HEK293 (cell line): ENCODE data around the gene CBR1.

ENCODE experiments used
- CTCF ChIA-PET: fragments of 350-600 bp; formaldehyde crosslinking; extraction: SDS; loops from one replicate; lab custom pipeline; 2021; ENCODE audit warnings: antibody characterized with exemption; lab: Yijun Ruan, JAX
- POLR2A ChIA-PET: fragments of 300-600 bp; formaldehyde crosslinking; extraction: SDS; loops from one replicate; lab custom pipeline; 2020; ENCODE audit warnings: antibody characterized with exemption, inconsistent platforms; lab: Yijun Ruan, JAX
- H3K27ac ChIP-seq: fragments of 200-500 bp; sonication (Bioruptor generic); 2 replicates; pipeline ENCODE4 v1.5.1; 2014; ENCODE audit warnings: low read depth, low read length, control low read depth, inconsistent platforms; ENCODE audit errors: extremely low read depth
- H3K36me3 ChIP-seq, 2 experiments: fragments of 200-500 bp in 1 of 2; sonication (Bioruptor generic) in 1 of 2; 1 replicate in 1 of 2; 2 replicates in 1 of 2; pipeline ENCODE4 v1.5.1; 2014 to 2017; ENCODE audit warnings: inconsistent platforms in 2 of 2, low read length in 2 of 2; ENCODE audit not compliant: control insufficient read depth in 2 of 2, insufficient read depth in 1 of 2
- H3K4me1 ChIP-seq: fragments of 200-500 bp; sonication (Bioruptor generic); 2 replicates; pipeline ENCODE4 v1.5.1; 2014; ENCODE audit warnings: mild to moderate bottlenecking, low read length, inconsistent platforms; ENCODE audit not compliant: control insufficient read depth, insufficient read depth
- H3K4me3 ChIP-seq: 2 replicates; pipeline ENCODE4 v1.5.1; 2011; ENCODE audit warnings: low read depth, mild to moderate bottlenecking, control low read depth, low read length, moderate library complexity
- H3K9me3 ChIP-seq: fragments of 200-500 bp; sonication (Bioruptor generic); 2 replicates; pipeline ENCODE4 v1.5.1; 2014; ENCODE audit warnings: low read depth, low read length, inconsistent platforms; ENCODE audit not compliant: control insufficient read depth, insufficient read depth
- HOXA7 ChIP-seq: sonication (generic); formaldehyde crosslinking; IDR thresholded peaks from 2 replicates; pipeline ENCODE4 v1.8.1; 2022; ENCODE audit warnings: missing genetic modification reagents, borderline replicate concordance
- PRDM2 ChIP-seq: fragments of 450-650 bp; formaldehyde crosslinking; IDR thresholded peaks from 2 replicates; pipeline ENCODE4 v1.5.1; 2016; ENCODE audit warnings: missing biosample characterization, missing genetic modification characterization, borderline replicate concordance
- SETDB1 ChIP-seq: IDR thresholded peaks from one replicate; pipeline ENCODE4 v1.6.1; 2017; ENCODE audit warnings: mild to moderate bottlenecking, low read length, moderate library complexity, mixed read lengths; ENCODE audit not compliant: insufficient read length
- ZBTB1 ChIP-seq: fragments of 450-650 bp; formaldehyde crosslinking; IDR thresholded peaks from 2 replicates; pipeline ENCODE4 v1.5.1; 2016; ENCODE audit warnings: missing biosample characterization, missing genetic modification characterization
- ZFP3 ChIP-seq: fragments of 450-650 bp; formaldehyde crosslinking; IDR thresholded peaks from 2 replicates; pipeline ENCODE4 v1.5.1; 2016; ENCODE audit warnings: low read depth, missing biosample characterization, missing genetic modification characterization
- ZNF302 ChIP-seq: fragments of 450-650 bp; formaldehyde crosslinking; IDR thresholded peaks from 2 replicates; pipeline ENCODE4 v1.5.1; 2016; ENCODE audit warnings: missing biosample characterization, missing genetic modification characterization, low read depth
- ZNF354C ChIP-seq: fragments of 450-650 bp; formaldehyde crosslinking; IDR thresholded peaks from 2 replicates; pipeline ENCODE4 v1.5.1; 2016; ENCODE audit warnings: missing biosample characterization, missing genetic modification characterization, low read depth, borderline replicate concordance
- ZNF366 ChIP-seq: fragments of 450-650 bp; formaldehyde crosslinking; conservative IDR thresholded peaks from 2 replicates; pipeline ENCODE4 v1.5.1; 2016; ENCODE audit warnings: missing biosample characterization, missing genetic modification characterization
- ZNF521 ChIP-seq: fragments of 450-650 bp; formaldehyde crosslinking; IDR thresholded peaks from 2 replicates; pipeline ENCODE4 v1.5.1; 2017; ENCODE audit warnings: missing biosample characterization, mild to moderate bottlenecking, missing genetic modification characterization
- ZNF610 ChIP-seq: fragments of 450-650 bp; formaldehyde crosslinking; IDR thresholded peaks from 2 replicates; pipeline ENCODE4 v1.5.1; 2016; ENCODE audit warnings: missing biosample characterization, missing genetic modification characterization, borderline replicate concordance
- ZNF785 ChIP-seq: fragments of 450-650 bp; formaldehyde crosslinking; IDR thresholded peaks from 2 replicates; pipeline ENCODE4 v1.5.1; 2016; ENCODE audit warnings: missing biosample characterization, missing genetic modification characterization
- ZNF837 ChIP-seq: fragments of 450-650 bp; formaldehyde crosslinking; IDR thresholded peaks from 2 replicates; pipeline ENCODE4 v1.5.1; 2016; ENCODE audit warnings: missing biosample characterization, missing genetic modification characterization
- ZSCAN16 ChIP-seq: fragments of 450-650 bp; formaldehyde crosslinking; IDR thresholded peaks from 2 replicates; pipeline ENCODE4 v1.5.1; 2016; ENCODE audit warnings: missing biosample characterization, missing genetic modification characterization
- TF ChIP-seq, protein P1 (sequence below): fragments of 450-650 bp; formaldehyde crosslinking; IDR thresholded peaks from 2 replicates; pipeline ENCODE4 v1.5.1; 2016; ENCODE audit warnings: missing biosample characterization, missing genetic modification characterization, low read depth
- TF ChIP-seq, protein P2 (sequence below): fragments of 450-650 bp; formaldehyde crosslinking; IDR thresholded peaks from 2 replicates; pipeline ENCODE4 v1.5.1; 2017; ENCODE audit warnings: missing biosample characterization, missing genetic modification characterization

Gene CBR1

DNA sequence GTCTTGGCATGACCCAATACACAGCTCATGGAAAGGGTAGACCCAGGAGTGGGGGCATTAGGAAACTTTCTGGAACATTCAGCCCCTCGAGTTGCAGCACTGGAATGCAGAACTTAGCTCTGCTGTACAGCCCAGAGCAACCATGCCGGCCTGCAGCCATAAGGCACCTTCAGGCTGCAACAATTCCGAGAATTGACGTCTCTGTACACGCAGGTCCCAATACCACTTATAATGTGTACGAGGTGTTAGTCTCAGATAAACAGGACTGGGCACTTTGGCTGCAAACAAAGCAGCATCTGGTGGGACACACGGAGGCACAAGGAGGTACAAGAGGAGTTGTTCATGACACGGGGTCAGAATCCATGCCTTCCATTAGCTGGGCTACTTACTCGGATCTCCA lies 7.9 kb downstream of the CBR1 start (continued):
- TF ChIP-seq PRDM2 (tag by site-specific recombination) (no peak), ZNF354C (tag by site-specific recombination) (no peak), HOXA7 (CRISPR knock-in tag) (no peak), ZNF785 (no peak), ZNF837 (tag by site-specific recombination) (no peak), ZNF521 (tag by site-specific recombination) (no peak), ZBTB1 (tag by site-specific recombination) (no peak), ZNF366 (tag by site-specific recombination) (no peak), ZSCAN16 (tag by site-specific recombination) (no peak), ZNF302 (tag by site-specific recombination) (no peak), ZNF610 (tag by site-specific recombination) (no peak)
- TF ChIP-seq, protein P1, sequence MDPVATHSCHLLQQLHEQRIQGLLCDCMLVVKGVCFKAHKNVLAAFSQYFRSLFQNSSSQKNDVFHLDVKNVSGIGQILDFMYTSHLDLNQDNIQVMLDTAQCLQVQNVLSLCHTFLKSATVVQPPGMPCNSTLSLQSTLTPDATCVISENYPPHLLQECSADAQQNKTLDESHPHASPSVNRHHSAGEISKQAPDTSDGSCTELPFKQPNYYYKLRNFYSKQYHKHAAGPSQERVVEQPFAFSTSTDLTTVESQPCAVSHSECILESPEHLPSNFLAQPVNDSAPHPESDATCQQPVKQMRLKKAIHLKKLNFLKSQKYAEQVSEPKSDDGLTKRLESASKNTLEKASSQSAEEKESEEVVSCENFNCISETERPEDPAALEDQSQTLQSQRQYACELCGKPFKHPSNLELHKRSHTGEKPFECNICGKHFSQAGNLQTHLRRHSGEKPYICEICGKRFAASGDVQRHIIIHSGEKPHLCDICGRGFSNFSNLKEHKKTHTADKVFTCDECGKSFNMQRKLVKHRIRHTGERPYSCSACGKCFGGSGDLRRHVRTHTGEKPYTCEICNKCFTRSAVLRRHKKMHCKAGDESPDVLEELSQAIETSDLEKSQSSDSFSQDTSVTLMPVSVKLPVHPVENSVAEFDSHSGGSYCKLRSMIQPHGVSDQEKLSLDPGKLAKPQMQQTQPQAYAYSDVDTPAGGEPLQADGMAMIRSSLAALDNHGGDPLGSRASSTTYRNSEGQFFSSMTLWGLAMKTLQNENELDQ (tag by site-specific recombination) = no peak
- TF ChIP-seq, protein P2, sequence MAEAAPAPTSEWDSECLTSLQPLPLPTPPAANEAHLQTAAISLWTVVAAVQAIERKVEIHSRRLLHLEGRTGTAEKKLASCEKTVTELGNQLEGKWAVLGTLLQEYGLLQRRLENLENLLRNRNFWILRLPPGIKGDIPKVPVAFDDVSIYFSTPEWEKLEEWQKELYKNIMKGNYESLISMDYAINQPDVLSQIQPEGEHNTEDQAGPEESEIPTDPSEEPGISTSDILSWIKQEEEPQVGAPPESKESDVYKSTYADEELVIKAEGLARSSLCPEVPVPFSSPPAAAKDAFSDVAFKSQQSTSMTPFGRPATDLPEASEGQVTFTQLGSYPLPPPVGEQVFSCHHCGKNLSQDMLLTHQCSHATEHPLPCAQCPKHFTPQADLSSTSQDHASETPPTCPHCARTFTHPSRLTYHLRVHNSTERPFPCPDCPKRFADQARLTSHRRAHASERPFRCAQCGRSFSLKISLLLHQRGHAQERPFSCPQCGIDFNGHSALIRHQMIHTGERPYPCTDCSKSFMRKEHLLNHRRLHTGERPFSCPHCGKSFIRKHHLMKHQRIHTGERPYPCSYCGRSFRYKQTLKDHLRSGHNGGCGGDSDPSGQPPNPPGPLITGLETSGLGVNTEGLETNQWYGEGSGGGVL = no peak

GRCh38 chr21:36079010-36079649 lies 9.3 kb downstream of the CBR1 start:
- Histone ChIP-seq H3K27ac (no peak overlapping the region), H3K4me3 (no peak overlapping the region)
- POLR2A ChIA-PET = interaction anchor here (0.6 to 1.0 kb wide), 2 partner anchors 9 to 338 kb away, joined by 3 read pairs; partner anchors contain the start of gene CBR1

More at GRCh38 chr21:36079010-36079649, 9.3 kb downstream of the CBR1 start:
- TF ChIP-seq SETDB1 (peak; percentile 21), ZFP3 (tag by site-specific recombination) (no peak)
- CTCF ChIA-PET = interaction anchor here (0.6 to 2.4 kb wide), 6 partner anchors 22 to 1169 kb away, joined by 3 to 10 read pairs (median 5); no protein-coding TSS in a partner anchor
- Histone ChIP-seq H3K36me3 (no peaks in the 10 kb centered on the region), H3K9me3 (no peaks in the 10 kb centered on the region), H3K4me1 (no peaks in the 10 kb centered on the region)
